Stomach (tissue), 4 donors: ENCODE measurements around the gene PLEKHH3.

Experiments
- EP300 ChIP-seq: sonication (generic); formaldehyde crosslinking; IDR thresholded peaks from one replicate; pipeline ENCODE4 v1.6.1; 2017; ENCODE audit warnings: antibody characterized with exemption
- POLR2A ChIP-seq, 4 donors: fragments of 450-650 bp; IDR thresholded peaks; one replicate each; pipeline ENCODE4 v1.6.1; 2016; ENCODE audit warnings: antibody characterized with exemption in 4 of 4, control low read depth in 2 of 4, mild to moderate bottlenecking in 1 of 4, moderate library complexity in 1 of 4
- POLR2AphosphoS5 ChIP-seq, 3 donors: sonication (generic); formaldehyde crosslinking; IDR thresholded peaks; one replicate each; pipeline ENCODE4 v1.6.1; 2016; ENCODE audit warnings: antibody characterized with exemption in 3 of 3
- TF ChIP-seq, protein P1 (sequence below), 7 experiments: fragments of 450-650 bp in 4 of 7; fragments of 200-600 bp in 3 of 7; sonication (generic) in 3 of 7; IDR thresholded peaks; one replicate each; pipeline ENCODE4 v1.5.1; 2016 to 2019; ENCODE audit warnings: antibody characterized with exemption in 7 of 7, control low read depth in 2 of 7, mild to moderate bottlenecking in 1 of 7

DNA sequence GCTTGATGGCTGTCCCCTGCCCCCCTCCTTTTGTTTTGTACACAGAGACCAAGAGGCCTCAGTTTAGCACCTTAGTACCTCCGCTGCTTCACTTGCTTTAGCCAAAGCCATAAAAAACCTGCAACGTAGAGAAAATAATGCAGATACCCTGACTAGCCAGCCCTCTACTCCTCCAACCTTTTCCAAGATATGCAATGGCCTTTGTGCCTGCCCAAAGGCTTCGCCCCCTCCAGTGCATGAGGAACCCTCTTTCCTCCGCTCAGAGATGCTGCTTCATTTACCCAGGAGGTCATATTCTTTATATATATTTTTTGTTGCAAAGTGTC, 22.6 kb upstream of the PLEKHH3 start:
- TF ChIP-seq, protein P1, sequence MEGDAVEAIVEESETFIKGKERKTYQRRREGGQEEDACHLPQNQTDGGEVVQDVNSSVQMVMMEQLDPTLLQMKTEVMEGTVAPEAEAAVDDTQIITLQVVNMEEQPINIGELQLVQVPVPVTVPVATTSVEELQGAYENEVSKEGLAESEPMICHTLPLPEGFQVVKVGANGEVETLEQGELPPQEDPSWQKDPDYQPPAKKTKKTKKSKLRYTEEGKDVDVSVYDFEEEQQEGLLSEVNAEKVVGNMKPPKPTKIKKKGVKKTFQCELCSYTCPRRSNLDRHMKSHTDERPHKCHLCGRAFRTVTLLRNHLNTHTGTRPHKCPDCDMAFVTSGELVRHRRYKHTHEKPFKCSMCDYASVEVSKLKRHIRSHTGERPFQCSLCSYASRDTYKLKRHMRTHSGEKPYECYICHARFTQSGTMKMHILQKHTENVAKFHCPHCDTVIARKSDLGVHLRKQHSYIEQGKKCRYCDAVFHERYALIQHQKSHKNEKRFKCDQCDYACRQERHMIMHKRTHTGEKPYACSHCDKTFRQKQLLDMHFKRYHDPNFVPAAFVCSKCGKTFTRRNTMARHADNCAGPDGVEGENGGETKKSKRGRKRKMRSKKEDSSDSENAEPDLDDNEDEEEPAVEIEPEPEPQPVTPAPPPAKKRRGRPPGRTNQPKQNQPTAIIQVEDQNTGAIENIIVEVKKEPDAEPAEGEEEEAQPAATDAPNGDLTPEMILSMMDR (IDR thresholded peaks at IDR 0.05) = no peak
- TF ChIP-seq POLR2AphosphoS5 (IDR thresholded peaks at IDR 0.05) (no peak), POLR2A (IDR thresholded peaks at IDR 0.05) (no peak), EP300 (no peak)
